Muscle of leg (tissue), 11 donors: ENCODE data around the gene PRKCE. TPM values are rescaled to one million over a fixed set of nuclear protein-coding genes. Genes with fewer than 3 reads are reported as not detected.
A peak's percentile ranks its signal among the peaks of the same experiment; 100 is the strongest.

Experiments
- DNase-seq: peaks from one replicate; pipeline ENCODE4 v3.0.0; 2013
- H3K27ac ChIP-seq: one replicate; pipeline ENCODE4 v1.5.1; 2013; ENCODE audit warnings: mild to moderate bottlenecking, low read length, control low read depth
- H3K27me3 ChIP-seq: one replicate; pipeline ENCODE4 v1.6.1; 2013; ENCODE audit warnings: low read length; ENCODE audit not compliant: control insufficient read depth, insufficient read depth
- H3K36me3 ChIP-seq: one replicate; pipeline ENCODE4 v1.6.1; 2013; ENCODE audit warnings: low read length; ENCODE audit not compliant: control insufficient read depth, insufficient read depth
- H3K4me1 ChIP-seq: one replicate; pipeline ENCODE4 v1.6.1; 2013; ENCODE audit warnings: low read length; ENCODE audit not compliant: control insufficient read depth, insufficient read depth
- H3K4me3 ChIP-seq: one replicate; pipeline ENCODE4 v1.5.1; 2013; ENCODE audit warnings: low read length, control low read depth
- H3K9me3 ChIP-seq: replicated peaks from 2 replicates; pipeline ENCODE4 v1.6.1; 2013; ENCODE audit warnings: low read depth, low read length; ENCODE audit not compliant: control insufficient read depth
- WGBS: methylation state at CpG from one replicate; pipeline ENCODE4 v1.1.5; 2013; ENCODE audit warnings: missing lambda C conversion rate; ENCODE audit not compliant: insufficient coverage; 5-methylcytosine and 5-hydroxymethylcytosine counted together
- polyA plus RNA-seq, 8 donors: library from polyadenylated mRNA; unstranded; fragments of 120-200 nt; gene quantifications; one replicate each; pipeline versions ENCODE4 v1.2.1 to v1.2.3, GENCODE V29; 2013; ENCODE audit warnings: inconsistent platforms in 1 of 8, low replicate concordance in 1 of 8; ENCODE audit not compliant: insufficient read length in 8 of 8, insufficient read depth in 1 of 8
- total RNA-seq: library from RNA; stranded (reverse); fragments of 120-200 nt; gene quantifications from one replicate; pipeline ENCODE4 v1.2.4, GENCODE V29; 2013

PRKCE gene
- total and polyA plus RNA-seq, 9 donors, result 3.5 to 8.6 (median 6.3) TPM

- Histone ChIP-seq H3K36me3 (no peaks in the 10 kb centered on the region), H3K9me3 (no peaks in the 10 kb centered on the region), H3K4me1 (peaks cover 22% of the 10 kb centered on the region), H3K4me3 (no peak overlapping the region), H3K27me3 (no peaks in the 10 kb centered on the region), H3K27ac (no peak overlapping the region)
- WGBS, result 75% methylated on average over 5 of the region's 13 CpGs
- DNase-seq, result peak; percentile 70
These were observed 287.4 kb downstream of the PRKCE start for GRCh38 chr2:45938649-45939511.

- DNase-seq, result no peak
- Histone ChIP-seq H3K27me3 (no peaks in the 10 kb centered on the region), H3K4me1 (peaks cover 16% of the 10 kb centered on the region), H3K4me3 (no peak overlapping the region), H3K36me3 (no peaks in the 10 kb centered on the region), H3K27ac (no peak overlapping the region), H3K9me3 (no peaks in the 10 kb centered on the region)
- 77% methylated on average over 5 of the region's 6 CpGs for WGBS
These were observed 290.2 kb downstream of the PRKCE start for GRCh38 chr2:45941531-45942236.

- 62% methylated on average over 5 of the region's 9 CpGs for WGBS
- no peak for DNase-seq
- Histone ChIP-seq H3K27me3 (no peaks in the 10 kb centered on the region), H3K36me3 (no peaks in the 10 kb centered on the region), H3K4me3 (no peak overlapping the region), H3K9me3 (no peaks in the 10 kb centered on the region), H3K27ac (no peak overlapping the region), H3K4me1 (peaks cover 14% of the 10 kb centered on the region)
These were observed 290.8 kb downstream of the PRKCE start for GRCh38 chr2:45942237-45942738.

- no peaks in the 10 kb centered on the region for H3K9me3 ChIP-seq
- WGBS, result 59% methylated on average over 7 of the region's 14 CpGs
- H3K4me3 ChIP-seq, result no peak overlapping the region
- H3K27me3 ChIP-seq, result peaks cover 3% of the 10 kb centered on the region
- no peaks in the 10 kb centered on the region for H3K36me3 ChIP-seq
- peak; percentile 47 for DNase-seq
- H3K27ac ChIP-seq, result no peak overlapping the region
- peaks cover 12% of the 10 kb centered on the region for H3K4me1 ChIP-seq
These were observed 292.0 kb downstream of the PRKCE start for GRCh38 chr2:45943219-45944044.

- H3K27ac ChIP-seq, result no peak overlapping the region
- H3K4me1 ChIP-seq, result peaks cover 7% of the 10 kb centered on the region
- WGBS, result 48% methylated on average over 4 of the region's 6 CpGs
- H3K4me3 ChIP-seq, result no peak overlapping the region
- DNase-seq, result peak; percentile 62
- H3K36me3 ChIP-seq, result no peaks in the 10 kb centered on the region
- H3K9me3 ChIP-seq, result no peaks in the 10 kb centered on the region
- peaks cover 3% of the 10 kb centered on the region for H3K27me3 ChIP-seq
These were observed 292.6 kb downstream of the PRKCE start for GRCh38 chr2:45944074-45944473.

GRCh38 chr2:45945302-45945717, 293.8 kb downstream of the PRKCE start:
- no peak for DNase-seq
- 80% methylated on average over 8 of the region's 9 CpGs for WGBS
- no peak overlapping the region for H3K4me3 ChIP-seq
- no peak overlapping the region for H3K27ac ChIP-seq
- H3K27me3 ChIP-seq, result peaks cover 3% of the 10 kb centered on the region
- H3K9me3 ChIP-seq, result no peaks in the 10 kb centered on the region
- H3K4me1 ChIP-seq, result peaks cover 6% of the 10 kb centered on the region
- H3K36me3 ChIP-seq, result no peaks in the 10 kb centered on the region

- DNase-seq, result no peak
- Histone ChIP-seq H3K27me3 (peaks cover 3% of the 10 kb centered on the region), H3K4me1 (peaks cover 12% of the 10 kb centered on the region), H3K27ac (no peak overlapping the region), H3K36me3 (no peaks in the 10 kb centered on the region), H3K4me3 (no peak overlapping the region), H3K9me3 (no peaks in the 10 kb centered on the region)
- WGBS, result 100% methylated on average over 1 of the region's 3 CpGs
These were observed 294.5 kb downstream of the PRKCE start for GRCh38 chr2:45946023-45946422.

GRCh38 chr2:45950606-45951005, 299.1 kb downstream of the PRKCE start:
- peaks cover 3% of the 10 kb centered on the region for H3K27me3 ChIP-seq
- H3K4me1 ChIP-seq, result peaks cover 7% of the 10 kb centered on the region
- no peak for DNase-seq
- no peaks in the 10 kb centered on the region for H3K9me3 ChIP-seq
- H3K27ac ChIP-seq, result no peak overlapping the region
- WGBS, result 84% methylated on average over 5 of the region's 5 CpGs
- H3K4me3 ChIP-seq, result no peak overlapping the region
- no peaks in the 10 kb centered on the region for H3K36me3 ChIP-seq

GRCh38 chr2:45951025-45951727, 299.7 kb downstream of the PRKCE start:
- 88% methylated on average over 3 of the region's 7 CpGs for WGBS
- peaks cover 7% of the 10 kb centered on the region for H3K4me1 ChIP-seq
- no peaks in the 10 kb centered on the region for H3K9me3 ChIP-seq
- no peak for DNase-seq
- H3K36me3 ChIP-seq, result no peaks in the 10 kb centered on the region
- peaks cover 3% of the 10 kb centered on the region for H3K27me3 ChIP-seq
- H3K27ac ChIP-seq, result no peak overlapping the region
- H3K4me3 ChIP-seq, result no peak overlapping the region
